ENCODE results near the gene HLX. TPM values are rescaled to one million over a fixed set of nuclear protein-coding genes. Genes with fewer than 3 reads are reported as not detected.

Gene HLX
- total RNA-seq, 2 experiments from 2014 or later: 0.27 to 0.39 TPM

GRCh38 chr1:220902916-220903315 is 23.7 kb downstream of the HLX start:
- CTCF ChIA-PET: no interaction called here
- H3K36me3 Mint-ChIP-seq (ENCODE audit: low read depth): no peaks in the 10 kb centered on the region
- H3K4me1 ChIP-seq (ENCODE audit: insufficient read depth, low read length): no peaks in the 10 kb centered on the region
- no peak for TF ChIP-seq CTCF (IDR thresholded peaks at IDR 0.05)
- no peak for DNase-seq
- H3K27ac ChIP-seq (ENCODE audit: low read depth in 1 of 2, low read length in 2 of 2): no peak overlapping the region
- intact Hi-C loops (cut with DNase I, micrococcal nuclease): no loop called here
- H3K9me3 Mint-ChIP-seq: no peaks in the 10 kb centered on the region
- no peak overlapping the region for H3K4me3 ChIP-seq (ENCODE audit: low read length)
- no peak overlapping the region for H3K4me3 Mint-ChIP-seq
- H3K9me3 ChIP-seq (ENCODE audit: control insufficient read depth in 1 of 2, insufficient read depth in 1 of 2, low read length in 2 of 2): no peaks in the 10 kb centered on the region
- H3K27me3 ChIP-seq (ENCODE audit: control insufficient read depth in 1 of 2, insufficient read depth in 2 of 2, low read length in 2 of 2): no peaks in the 10 kb centered on the region
- no peak for ATAC-seq (ENCODE audit: poor library complexity)
- peaks cover 62% of the 10 kb centered on the region for H3K27me3 Mint-ChIP-seq
- no peaks in the 10 kb centered on the region for H3K36me3 ChIP-seq (ENCODE audit: insufficient read depth, low read length)
- POLR2A ChIA-PET: no interaction called here
- H3K4me1 Mint-ChIP-seq (ENCODE audit: low read depth): no peaks in the 10 kb centered on the region
- no peak overlapping the region for H3K27ac Mint-ChIP-seq

DNA sequence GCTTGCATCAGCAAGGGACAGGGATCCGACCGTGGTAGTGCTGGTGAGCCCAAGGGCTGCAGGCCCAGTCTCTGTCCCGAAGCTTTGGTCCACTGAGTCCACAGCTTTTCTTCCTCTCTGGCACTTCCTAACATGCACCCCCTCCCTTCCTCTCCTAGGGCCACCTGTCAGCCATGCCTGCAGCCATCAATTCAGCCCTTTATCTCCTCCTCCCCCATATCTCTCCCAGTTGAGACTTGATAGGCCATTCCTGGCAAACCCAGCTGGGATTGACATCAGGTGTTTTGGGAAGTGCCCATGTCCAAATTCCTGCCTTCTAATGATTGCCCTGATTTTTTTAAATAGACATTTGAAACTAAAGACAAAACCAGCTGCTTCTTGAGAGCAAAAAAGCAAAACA is 25.6 kb downstream of the HLX start:
- Mint-ChIP-seq H3K36me3 (ENCODE audit: low read depth) (no peaks in the 10 kb centered on the region), H3K4me3 (no peak overlapping the region), H3K9me3 (no peaks in the 10 kb centered on the region), H3K27ac (no peak overlapping the region), H3K4me1 (ENCODE audit: low read depth) (no peaks in the 10 kb centered on the region), H3K27me3 (peaks cover 50% of the 10 kb centered on the region)
- intact Hi-C loops (cut with DNase I, micrococcal nuclease): no loop called here
- Histone ChIP-seq H3K4me1 (ENCODE audit: insufficient read depth, low read length) (no peaks in the 10 kb centered on the region), H3K36me3 (ENCODE audit: insufficient read depth, low read length) (no peaks in the 10 kb centered on the region), H3K9me3 (ENCODE audit: control insufficient read depth in 1 of 2, insufficient read depth in 1 of 2, low read length in 2 of 2) (no peaks in the 10 kb centered on the region), H3K27ac (ENCODE audit: low read depth in 1 of 2, low read length in 2 of 2) (no peak overlapping the region), H3K4me3 (ENCODE audit: low read length) (no peak overlapping the region), H3K27me3 (ENCODE audit: control insufficient read depth in 1 of 2, insufficient read depth in 2 of 2, low read length in 2 of 2) (no peaks in the 10 kb centered on the region)
- ChIA-PET POLR2A (no interaction called here), CTCF (no interaction called here)
- DNase-seq (no peak), ATAC-seq (ENCODE audit: poor library complexity) (no peak)
- no peak for TF ChIP-seq CTCF (IDR thresholded peaks at IDR 0.05)

DNA sequence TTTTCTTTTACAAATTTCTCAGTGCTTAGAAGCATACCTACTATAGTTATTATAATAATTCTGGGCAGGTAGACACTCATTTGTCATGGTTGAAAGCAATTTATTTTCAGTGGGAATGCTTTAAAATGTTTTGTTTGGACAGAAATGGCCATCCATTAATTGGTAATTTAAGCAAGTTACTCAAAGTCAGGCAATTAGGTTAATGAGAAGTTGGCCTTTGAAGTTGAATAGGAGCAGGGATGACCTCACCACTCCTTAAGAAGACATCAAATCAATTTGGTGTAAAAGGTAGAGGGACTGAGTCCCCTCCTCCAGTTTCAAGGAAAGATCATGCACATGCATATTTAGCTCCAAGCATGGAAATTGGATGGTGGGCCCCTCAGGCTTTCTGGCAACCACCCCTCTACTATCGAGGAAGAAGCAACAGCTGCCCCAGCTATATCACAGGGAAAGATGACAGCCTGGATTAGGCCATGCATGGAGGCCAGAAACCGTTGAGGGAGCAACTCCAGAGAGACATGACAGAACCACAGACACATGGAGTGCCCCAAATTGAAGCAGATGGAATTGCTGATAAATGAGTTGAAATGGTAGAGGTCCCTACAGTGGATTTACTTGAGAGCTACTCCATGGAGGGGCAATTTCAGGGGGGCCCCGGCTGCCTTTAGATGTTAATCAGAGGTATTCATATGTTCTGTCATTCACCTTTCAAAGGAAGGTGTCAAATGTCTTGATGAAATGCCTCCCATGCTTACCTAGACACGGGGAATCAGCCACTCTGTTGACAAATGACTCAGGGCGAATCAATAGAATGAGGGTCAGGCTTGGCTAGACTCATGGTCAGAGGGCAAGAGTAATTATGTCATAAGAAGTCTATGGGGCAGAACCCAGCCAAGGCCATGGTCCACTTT is 26.7 kb downstream of the HLX start:
- Mint-ChIP-seq H3K4me3 (no peak overlapping the region), H3K27ac (no peak overlapping the region), H3K36me3 (ENCODE audit: low read depth) (no peaks in the 10 kb centered on the region), H3K4me1 (ENCODE audit: low read depth) (no peaks in the 10 kb centered on the region), H3K9me3 (no peaks in the 10 kb centered on the region), H3K27me3 (peaks cover 45% of the 10 kb centered on the region)
- Histone ChIP-seq H3K9me3 (ENCODE audit: control insufficient read depth in 1 of 2, insufficient read depth in 1 of 2, low read length in 2 of 2) (no peaks in the 10 kb centered on the region), H3K4me3 (ENCODE audit: low read length) (no peak overlapping the region), H3K27me3 (ENCODE audit: control insufficient read depth in 1 of 2, insufficient read depth in 2 of 2, low read length in 2 of 2) (no peaks in the 10 kb centered on the region), H3K36me3 (ENCODE audit: insufficient read depth, low read length) (no peaks in the 10 kb centered on the region), H3K27ac (ENCODE audit: low read depth in 1 of 2, low read length in 2 of 2) (no peak overlapping the region), H3K4me1 (ENCODE audit: insufficient read depth, low read length) (no peaks in the 10 kb centered on the region)
- no peak for TF ChIP-seq CTCF (IDR thresholded peaks at IDR 0.05)
- POLR2A ChIA-PET: no interaction called here
- CTCF ChIA-PET: no interaction called here
- no peak for ATAC-seq (ENCODE audit: poor library complexity)
- intact Hi-C loops (cut with DNase I, micrococcal nuclease): no loop called here
- no peak for DNase-seq
